GM18951 (cell line): ENCODE data around the gene CPLX4.

Experiments used
- POLR2A ChIP-seq: IDR thresholded peaks from 4 replicates; pipeline ENCODE4 v1.6.1; 2011; ENCODE audit warnings: mild to moderate bottlenecking; ENCODE audit not compliant: insufficient read length, insufficient read depth; ENCODE audit errors: extremely low read depth
- in situ Hi-C: fragments of 300-500 bp; cut with MboI; formaldehyde crosslinking; loops from one replicate; pipeline ENCODE4 v1.12.0; 2022; ENCODE audit warnings: low sequenced_read_pairs, mixed read lengths, inconsistent platforms; ENCODE audit not compliant: unreplicated experiment

CPLX4 gene

GRCh38 chr18:59272221-59272888 is 46.1 kb downstream of the CPLX4 start:
- TF ChIP-seq POLR2A: no peak
- in situ Hi-C loops: no loop called here

DNA sequence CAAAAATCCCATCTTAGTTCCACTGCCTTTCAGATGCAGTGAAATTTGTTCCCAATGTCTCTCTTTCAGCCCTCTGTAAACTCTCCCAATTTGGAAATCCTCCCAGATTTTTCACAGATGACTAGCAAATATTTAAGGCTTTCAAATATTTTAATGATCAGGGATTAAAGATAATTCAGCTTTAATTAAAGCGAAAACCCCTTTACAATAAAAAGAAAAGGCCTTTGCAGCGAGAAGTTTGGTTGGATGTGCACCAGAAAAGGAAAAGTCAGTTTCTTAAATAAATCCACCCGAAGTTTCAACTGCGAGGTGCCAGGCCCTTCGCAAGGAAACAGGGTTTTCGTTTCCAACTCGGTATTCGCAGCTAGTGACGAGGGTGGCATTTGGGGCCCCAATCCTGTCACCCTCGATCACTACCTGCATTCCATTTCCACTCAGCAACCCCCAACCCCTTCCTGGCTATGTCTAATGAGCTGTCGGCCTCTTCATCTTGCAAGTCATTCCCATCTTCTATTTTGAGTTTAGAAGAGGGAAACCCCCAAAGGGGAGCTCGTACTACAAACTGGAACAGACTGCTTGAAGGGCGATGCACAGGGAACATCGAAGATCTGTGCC is 46.7 kb downstream of the CPLX4 start:
- TF ChIP-seq POLR2A: no peak
- in situ Hi-C loops: no loop called here

GRCh38 chr18:59270689-59271257 is 47.7 kb downstream of the CPLX4 start:
- TF ChIP-seq POLR2A: no peak
- in situ Hi-C loops: no loop called here

GRCh38 chr18:59269563-59270119 is 48.8 kb downstream of the CPLX4 start:
- in situ Hi-C loops: no loop called here
- TF ChIP-seq POLR2A: no peak

DNA sequence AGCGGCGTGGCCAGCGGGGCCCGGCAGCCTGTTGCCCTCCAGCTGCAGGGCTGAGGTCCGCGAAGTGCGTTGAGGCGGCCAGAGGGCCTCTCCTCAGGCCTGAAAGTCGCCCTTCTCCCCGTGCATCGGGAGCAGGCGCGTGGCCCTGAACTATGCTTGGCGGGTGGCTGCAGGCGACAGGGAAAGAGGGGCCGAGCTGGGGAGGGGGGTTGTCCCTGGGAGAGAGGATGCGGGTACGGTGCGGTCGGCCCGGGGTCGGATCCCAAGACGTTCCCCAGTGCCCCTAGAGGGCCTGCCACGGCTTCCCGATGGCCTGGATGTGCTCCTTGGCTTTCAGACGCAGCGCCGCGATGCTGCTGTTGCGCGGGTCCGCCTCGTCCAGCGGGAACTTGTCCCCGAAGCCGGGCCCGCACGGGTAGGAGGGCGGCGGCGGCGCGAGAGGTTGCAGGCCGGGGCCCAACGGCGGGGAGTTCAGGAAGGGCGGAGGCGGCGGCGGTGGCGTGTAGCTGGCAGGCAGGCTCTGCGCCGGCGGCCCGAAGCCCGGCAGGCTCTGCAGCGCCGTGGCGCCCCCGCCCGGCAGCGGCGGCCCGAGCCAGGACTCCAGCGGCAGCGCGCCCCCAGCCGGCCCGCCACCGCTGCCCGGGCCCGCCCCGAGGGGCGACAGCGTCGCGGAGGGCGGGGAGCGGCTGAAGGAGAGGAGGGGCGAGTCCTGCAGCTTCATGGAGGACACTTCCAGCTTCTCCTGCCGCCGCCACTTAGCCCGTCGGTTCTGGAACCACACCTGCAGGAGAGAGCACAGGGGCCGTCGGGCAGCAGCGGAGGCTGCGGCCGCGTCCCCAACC is 49.5 kb downstream of the CPLX4 start:
- in situ Hi-C loops: no loop called here
- no peak for TF ChIP-seq POLR2A

GRCh38 chr18:59268127-59268720 is 50.2 kb downstream of the CPLX4 start:
- in situ Hi-C loops: no loop called here
- no peak for TF ChIP-seq POLR2A

DNA sequence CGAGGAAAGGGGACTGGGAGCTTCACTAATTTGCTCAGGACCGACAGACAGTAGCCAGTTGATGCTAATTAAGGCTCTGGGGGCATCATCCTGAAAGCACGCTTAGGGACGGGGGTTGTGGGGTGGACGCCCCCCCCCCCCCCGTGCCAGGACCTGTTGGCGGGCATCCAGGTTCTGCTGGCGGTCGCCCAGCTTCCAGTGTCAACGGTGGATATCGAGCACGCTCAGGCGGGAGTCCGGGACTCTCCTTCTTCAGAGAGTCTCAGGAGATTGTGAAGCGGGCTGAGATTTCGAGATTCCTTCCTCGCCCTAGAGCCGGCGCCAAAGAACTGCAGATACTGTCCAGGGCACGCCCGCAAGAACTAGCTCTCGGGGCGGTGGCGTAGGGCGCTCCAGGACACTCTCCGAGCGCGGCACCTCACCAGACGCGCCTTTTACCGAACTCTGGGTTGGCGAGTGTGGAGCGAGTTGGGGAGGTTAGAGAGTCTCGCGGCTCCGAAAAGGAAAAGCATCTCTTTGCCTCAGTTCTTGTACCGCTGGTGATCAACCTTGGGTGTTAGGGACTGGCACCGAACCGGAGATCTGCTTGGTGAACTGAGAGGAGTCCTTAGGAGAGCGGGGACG is 50.8 kb downstream of the CPLX4 start:
- in situ Hi-C loops: no loop called here
- TF ChIP-seq POLR2A: no peak

DNA sequence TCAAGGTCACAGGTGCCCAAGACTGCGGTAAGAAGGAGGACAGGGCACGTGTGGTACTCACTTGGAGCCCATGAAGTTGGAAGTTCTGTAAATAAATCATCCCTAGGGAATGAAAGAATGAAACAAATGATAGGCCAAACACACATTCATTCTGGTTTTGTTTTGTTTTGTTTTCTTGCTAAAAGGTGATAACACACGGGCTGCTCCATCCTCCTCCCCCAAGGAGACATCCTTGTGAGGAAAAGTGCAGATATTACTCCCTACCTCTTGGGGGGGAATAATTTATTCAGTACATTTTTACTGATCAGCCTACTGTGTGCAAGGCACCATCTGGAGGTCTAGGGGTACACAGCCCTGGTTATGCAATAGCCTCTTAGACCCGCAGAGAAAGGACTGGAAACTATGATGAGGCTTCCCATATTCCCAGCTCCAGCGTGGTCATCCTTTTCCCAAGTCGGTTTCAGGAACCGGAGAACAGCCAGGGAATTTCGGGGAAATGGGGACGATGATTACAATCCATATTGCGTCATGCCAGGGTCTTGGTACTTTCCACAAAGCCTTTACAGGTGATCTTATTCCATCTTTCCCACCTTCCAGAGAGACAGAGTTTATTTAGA is 51.5 kb downstream of the CPLX4 start:
- TF ChIP-seq POLR2A: no peak
- in situ Hi-C loops: no loop called here

- no peak for TF ChIP-seq POLR2A
- in situ Hi-C loops: no loop called here
Measured at GRCh38 chr18:59266459-59266858, 52.0 kb downstream of the CPLX4 start.

- no peak for TF ChIP-seq POLR2A
- in situ Hi-C loops: no loop called here
Measured at GRCh38 chr18:59265974-59266369, 52.5 kb downstream of the CPLX4 start.

GRCh38 chr18:59265246-59265973 is 53.0 kb downstream of the CPLX4 start:
- TF ChIP-seq POLR2A: no peak

More at GRCh38 chr18:59265246-59265973, 53.0 kb downstream of the CPLX4 start:
- in situ Hi-C loops: no loop called here
